Measurements from ENCODE around the gene NCK1. TPM values are rescaled to one million over a fixed set of nuclear protein-coding genes. Genes with fewer than 3 reads are reported as not detected.
"Not testable (repeated sequence)": the region's sequence is repeated elsewhere in the genome, so short reads cannot be mapped to it uniquely, and the experiment has no call there.

Gene NCK1
- total RNA-seq, 1 donor = 41.6 TPM

- Histone ChIP-seq H3K36me3 (ENCODE audit: insufficient read depth, low read length) (no peaks in the 10 kb centered on the region), H3K27me3 (ENCODE audit: insufficient read depth, low read length) (no peaks in the 10 kb centered on the region), H4K20me1 (ENCODE audit: insufficient read depth, low read length) (peaks cover 33% of the 10 kb centered on the region), H3K27ac (ENCODE audit: low read depth, low read length) (no peak overlapping the region), H3K4me1 (ENCODE audit: insufficient read depth, low read length) (peaks cover under 1% of the 10 kb centered on the region), H3K9me3 (ENCODE audit: low read depth, low read length) (no peaks in the 10 kb centered on the region), H3K79me2 (ENCODE audit: insufficient read depth, low read length) (peaks cover 88% of the 10 kb centered on the region), H3K4me3 (ENCODE audit: insufficient read depth, low read length) (no peak overlapping the region), H2AFZ (ENCODE audit: low read length) (no peak overlapping the region), H3K4me2 (ENCODE audit: insufficient read depth, low read length) (no peak overlapping the region)
- no peak for TF ChIP-seq CTCF (IDR thresholded peaks at IDR 0.05; ENCODE audit: extremely low read depth, low read depth, low read length)
- no peak for DNase-seq (ENCODE audit: insufficient read length, low spot score, missing footprints)
Measured at GRCh38 chr3:136898954-136899353, 36.9 kb downstream of the NCK1 start.

- Histone ChIP-seq H4K20me1 (ENCODE audit: insufficient read depth, low read length) (peaks cover 26% of the 10 kb centered on the region), H3K79me2 (ENCODE audit: insufficient read depth, low read length) (peaks cover 89% of the 10 kb centered on the region)
- no peak for TF ChIP-seq CTCF (IDR thresholded peaks at IDR 0.05; ENCODE audit: extremely low read depth, low read depth, low read length)
Measured at GRCh38 chr3:136899622-136900158, 37.7 kb downstream of the NCK1 start.

GRCh38 chr3:136900694-136901093 is 38.7 kb downstream of the NCK1 start:
- not testable (repeated sequence) for H3K9me3 ChIP-seq (ENCODE audit: low read depth, low read length); DNase-seq (ENCODE audit: insufficient read length, low spot score, missing footprints); H3K27me3 ChIP-seq (ENCODE audit: insufficient read depth, low read length); H3K27ac ChIP-seq (ENCODE audit: low read depth, low read length); H3K36me3 ChIP-seq (ENCODE audit: insufficient read depth, low read length); H3K4me1 ChIP-seq (ENCODE audit: insufficient read depth, low read length); H3K4me3 ChIP-seq (ENCODE audit: insufficient read depth, low read length); H2AFZ ChIP-seq (ENCODE audit: low read length); H3K4me2 ChIP-seq (ENCODE audit: insufficient read depth, low read length)
- Histone ChIP-seq H3K79me2 (ENCODE audit: insufficient read depth, low read length) (peaks cover 91% of the 10 kb centered on the region), H4K20me1 (ENCODE audit: insufficient read depth, low read length) (peaks cover 33% of the 10 kb centered on the region)

More at GRCh38 chr3:136899622-136900158, 37.7 kb downstream of the NCK1 start:
- Histone ChIP-seq H2AFZ (ENCODE audit: low read length) (no peak overlapping the region), H3K36me3 (ENCODE audit: insufficient read depth, low read length) (no peaks in the 10 kb centered on the region), H3K4me2 (ENCODE audit: insufficient read depth, low read length) (no peak overlapping the region), H3K4me1 (ENCODE audit: insufficient read depth, low read length) (no peaks in the 10 kb centered on the region), H3K4me3 (ENCODE audit: insufficient read depth, low read length) (no peak overlapping the region), H3K27me3 (ENCODE audit: insufficient read depth, low read length) (no peaks in the 10 kb centered on the region), H3K27ac (ENCODE audit: low read depth, low read length) (no peak overlapping the region), H3K9me3 (ENCODE audit: low read depth, low read length) (no peaks in the 10 kb centered on the region)
- no peak for DNase-seq (ENCODE audit: insufficient read length, low spot score, missing footprints)

GRCh38 chr3:136901391-136901790 is 39.4 kb downstream of the NCK1 start:
- TF ChIP-seq CTCF (IDR thresholded peaks at IDR 0.05; ENCODE audit: extremely low read depth, low read depth, low read length) = no peak
- Histone ChIP-seq H3K4me3 (ENCODE audit: insufficient read depth, low read length) (no peak overlapping the region), H4K20me1 (ENCODE audit: insufficient read depth, low read length) (peaks cover 39% of the 10 kb centered on the region), H3K79me2 (ENCODE audit: insufficient read depth, low read length) (peaks cover 91% of the 10 kb centered on the region), H3K4me2 (ENCODE audit: insufficient read depth, low read length) (no peak overlapping the region), H3K27me3 (ENCODE audit: insufficient read depth, low read length) (no peaks in the 10 kb centered on the region), H2AFZ (ENCODE audit: low read length) (no peak overlapping the region), H3K4me1 (ENCODE audit: insufficient read depth, low read length) (no peaks in the 10 kb centered on the region), H3K9me3 (ENCODE audit: low read depth, low read length) (no peaks in the 10 kb centered on the region), H3K36me3 (ENCODE audit: insufficient read depth, low read length) (no peaks in the 10 kb centered on the region), H3K27ac (ENCODE audit: low read depth, low read length) (no peak overlapping the region)
- no peak for DNase-seq (ENCODE audit: insufficient read length, low spot score, missing footprints)

GRCh38 chr3:136902530-136902929 is 40.5 kb downstream of the NCK1 start:
- H4K20me1 ChIP-seq (ENCODE audit: insufficient read depth, low read length) = peaks cover 50% of the 10 kb centered on the region
- H3K4me1 ChIP-seq (ENCODE audit: insufficient read depth, low read length) = not testable (repeated sequence)

More at GRCh38 chr3:136902530-136902929, 40.5 kb downstream of the NCK1 start:
- not testable (repeated sequence) for DNase-seq (ENCODE audit: insufficient read length, low spot score, missing footprints); H3K27me3 ChIP-seq (ENCODE audit: insufficient read depth, low read length); H3K27ac ChIP-seq (ENCODE audit: low read depth, low read length); H3K9me3 ChIP-seq (ENCODE audit: low read depth, low read length); H3K36me3 ChIP-seq (ENCODE audit: insufficient read depth, low read length); H3K4me3 ChIP-seq (ENCODE audit: insufficient read depth, low read length); H3K4me2 ChIP-seq (ENCODE audit: insufficient read depth, low read length); H2AFZ ChIP-seq (ENCODE audit: low read length)
- H3K79me2 ChIP-seq (ENCODE audit: insufficient read depth, low read length) = peaks cover 91% of the 10 kb centered on the region
